OCI-LY7 (cell line): ENCODE data around the gene ZBTB40.

Experiments used
- EZH2phosphoT487 ChIP-seq: fragments of 200-600 bp; sonication (generic); IDR thresholded peaks from 2 replicates; pipeline ENCODE4 v1.6.1; 2018; ENCODE audit warnings: low read depth, borderline replicate concordance, mild to moderate bottlenecking, mixed run types, antibody characterized with exemption, low read length, moderate library complexity, mixed read lengths
- TF ChIP-seq, protein P1 (sequence below): fragments of 200-600 bp; sonication (generic); conservative IDR thresholded peaks from 2 replicates; pipeline ENCODE4 v1.5.1; 2014; ENCODE audit warnings: mild to moderate bottlenecking, antibody characterized with exemption, low read length, moderate library complexity, mixed read lengths

DNA sequence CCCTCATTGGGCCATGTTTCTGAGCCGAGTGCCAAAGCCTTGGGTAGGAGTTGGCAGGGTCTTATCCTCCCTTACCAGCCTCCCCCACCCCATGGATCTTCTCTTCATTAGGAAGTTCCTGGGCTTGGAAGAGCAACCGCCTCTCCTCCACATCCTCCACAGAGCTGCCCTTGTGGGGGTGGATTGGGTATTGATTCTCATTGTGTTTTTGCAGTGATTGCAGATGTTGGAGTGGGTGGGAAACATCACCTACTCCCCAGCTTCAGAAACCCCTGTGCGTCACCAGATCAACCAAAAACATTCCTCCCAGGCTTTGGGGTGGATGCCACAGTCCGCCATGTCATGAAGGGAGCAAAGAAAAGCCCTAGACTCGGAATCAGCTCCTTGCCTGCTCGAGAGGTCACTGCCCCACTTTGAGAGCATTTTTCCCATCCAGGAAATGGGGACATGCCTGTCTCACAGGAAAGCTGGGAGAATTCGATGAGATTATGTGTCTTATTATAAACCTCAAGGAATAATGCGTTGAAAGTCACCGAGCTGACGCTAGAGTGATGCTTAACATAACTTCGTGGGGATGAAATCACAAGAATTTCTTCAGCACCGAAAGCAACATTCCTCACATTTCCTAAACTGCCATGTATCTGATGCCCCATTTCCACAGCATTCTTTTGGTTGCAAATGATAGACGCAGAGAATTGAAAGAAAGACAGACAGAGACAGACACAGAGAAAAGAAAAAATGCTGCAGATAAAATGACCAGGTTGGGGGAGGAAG lies 44.7 kb upstream of the ZBTB40 start:
- TF ChIP-seq, protein P1, sequence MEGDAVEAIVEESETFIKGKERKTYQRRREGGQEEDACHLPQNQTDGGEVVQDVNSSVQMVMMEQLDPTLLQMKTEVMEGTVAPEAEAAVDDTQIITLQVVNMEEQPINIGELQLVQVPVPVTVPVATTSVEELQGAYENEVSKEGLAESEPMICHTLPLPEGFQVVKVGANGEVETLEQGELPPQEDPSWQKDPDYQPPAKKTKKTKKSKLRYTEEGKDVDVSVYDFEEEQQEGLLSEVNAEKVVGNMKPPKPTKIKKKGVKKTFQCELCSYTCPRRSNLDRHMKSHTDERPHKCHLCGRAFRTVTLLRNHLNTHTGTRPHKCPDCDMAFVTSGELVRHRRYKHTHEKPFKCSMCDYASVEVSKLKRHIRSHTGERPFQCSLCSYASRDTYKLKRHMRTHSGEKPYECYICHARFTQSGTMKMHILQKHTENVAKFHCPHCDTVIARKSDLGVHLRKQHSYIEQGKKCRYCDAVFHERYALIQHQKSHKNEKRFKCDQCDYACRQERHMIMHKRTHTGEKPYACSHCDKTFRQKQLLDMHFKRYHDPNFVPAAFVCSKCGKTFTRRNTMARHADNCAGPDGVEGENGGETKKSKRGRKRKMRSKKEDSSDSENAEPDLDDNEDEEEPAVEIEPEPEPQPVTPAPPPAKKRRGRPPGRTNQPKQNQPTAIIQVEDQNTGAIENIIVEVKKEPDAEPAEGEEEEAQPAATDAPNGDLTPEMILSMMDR, result no peak
- TF ChIP-seq EZH2phosphoT487, result no peak
